ENCODE results near the gene DNAH7. TPM values are rescaled to one million over a fixed set of nuclear protein-coding genes. Genes with fewer than 3 reads are reported as not detected.

Gene DNAH7
- total RNA-seq, 1 donor from 2014 or later = 9.2 TPM

GRCh38 chr2:196086517-196087368 is 18.1 kb upstream of the DNAH7 start:
- no peak for TF ChIP-seq CTCF (IDR thresholded peaks at IDR 0.05)
- ATAC-seq = no peak
- intact Hi-C loops (cut with DNase I) = no loop called here

GRCh38 chr2:196083601-196084000 is 15.0 kb upstream of the DNAH7 start:
- Histone ChIP-seq H3K27ac (no peak overlapping the region), H3K36me3 (no peaks in the 10 kb centered on the region), H3K9me3 (no peaks in the 10 kb centered on the region), H3K4me1 (peaks cover 4% of the 10 kb centered on the region), H3K4me3 (no peak overlapping the region), H3K27me3 (ENCODE audit: low read depth) (no peaks in the 10 kb centered on the region)
- intact Hi-C loops (cut with DNase I) = no loop called here
- ATAC-seq = no peak
- DNase-seq = no peak
- no peak for TF ChIP-seq CTCF (IDR thresholded peaks at IDR 0.05)

More at GRCh38 chr2:196086517-196087368, 18.1 kb upstream of the DNAH7 start:
- no peaks in the 10 kb centered on the region for H3K36me3 ChIP-seq
- H3K27me3 ChIP-seq (ENCODE audit: low read depth) = no peaks in the 10 kb centered on the region
- no peak overlapping the region for H3K4me3 ChIP-seq
- DNase-seq = no peak
- no peaks in the 10 kb centered on the region for H3K4me1 ChIP-seq
- no peaks in the 10 kb centered on the region for H3K9me3 ChIP-seq
- no peak overlapping the region for H3K27ac ChIP-seq

GRCh38 chr2:196080526-196080925 is 11.9 kb upstream of the DNAH7 start:
- no peak for TF ChIP-seq CTCF (IDR thresholded peaks at IDR 0.05)
- no peak for DNase-seq
- H3K27ac ChIP-seq = no peak overlapping the region
- H3K27me3 ChIP-seq (ENCODE audit: low read depth) = no peaks in the 10 kb centered on the region
- no peak overlapping the region for H3K4me3 ChIP-seq
- H3K36me3 ChIP-seq = no peaks in the 10 kb centered on the region
- no peak for ATAC-seq
- intact Hi-C loops (cut with DNase I) = no loop called here
- H3K4me1 ChIP-seq = peaks cover 7% of the 10 kb centered on the region
- no peaks in the 10 kb centered on the region for H3K9me3 ChIP-seq

DNA sequence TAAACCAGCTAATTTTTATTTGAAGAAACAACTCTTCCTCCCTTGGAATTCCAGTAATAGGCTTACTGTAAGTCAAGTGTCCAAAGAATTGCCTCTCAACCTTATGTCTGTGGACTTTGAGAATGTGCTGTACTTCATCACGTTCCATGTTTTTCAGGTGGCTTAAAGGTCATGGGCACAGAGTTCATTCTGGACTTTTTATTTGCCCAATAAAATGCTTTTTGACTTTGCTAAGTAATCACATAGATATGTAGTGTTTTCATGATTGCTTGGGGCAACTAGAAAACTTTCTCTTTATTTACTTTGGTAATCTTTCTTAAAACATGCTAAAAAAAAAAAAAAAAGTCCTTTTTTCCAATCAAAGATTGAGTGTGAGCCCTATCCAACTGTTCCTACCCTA is 10.4 kb upstream of the DNAH7 start:
- DNase-seq (no peak), ATAC-seq (peak; percentile 58 to 77)
- H3K9me3 ChIP-seq = no peaks in the 10 kb centered on the region
- no peak overlapping the region for H3K4me3 ChIP-seq
- peak overlapping the region; percentile 5 for H3K27ac ChIP-seq
- TF ChIP-seq CTCF (IDR thresholded peaks at IDR 0.05) = no peak
- intact Hi-C loops (cut with DNase I) = no loop called here
- no peaks in the 10 kb centered on the region for H3K36me3 ChIP-seq
- H3K27me3 ChIP-seq (ENCODE audit: low read depth) = no peaks in the 10 kb centered on the region
- peaks cover 7% of the 10 kb centered on the region for H3K4me1 ChIP-seq

DNA sequence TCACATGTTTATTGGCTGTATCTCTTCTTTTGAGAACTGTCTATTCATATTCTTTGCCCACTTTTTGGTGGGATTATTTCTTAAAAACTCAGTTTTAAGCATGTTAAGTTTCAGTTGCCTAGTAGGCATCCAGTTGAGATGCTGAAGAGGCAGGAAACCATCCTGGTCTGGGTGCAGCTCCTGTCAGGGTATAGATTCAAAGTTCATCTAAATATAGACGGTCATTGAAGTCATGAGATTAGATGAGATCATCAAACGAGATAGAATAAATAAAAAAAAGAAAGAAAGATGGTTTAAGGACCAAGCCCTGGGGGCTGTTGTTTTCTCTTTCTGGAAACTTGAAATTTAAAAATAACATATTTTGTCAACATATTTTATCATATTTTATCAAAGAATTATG is 9.2 kb upstream of the DNAH7 start:
- DNase-seq (no peak), ATAC-seq (no peak)
- no peaks in the 10 kb centered on the region for H3K27me3 ChIP-seq (ENCODE audit: low read depth)
- H3K36me3 ChIP-seq = no peaks in the 10 kb centered on the region
- H3K9me3 ChIP-seq = no peaks in the 10 kb centered on the region
- H3K27ac ChIP-seq = no peak overlapping the region
- peaks cover 7% of the 10 kb centered on the region for H3K4me1 ChIP-seq
- intact Hi-C loops (cut with DNase I) = no loop called here
- TF ChIP-seq CTCF (IDR thresholded peaks at IDR 0.05) = no peak
- H3K4me3 ChIP-seq = no peak overlapping the region
